Liver (tissue), 9 donors: ENCODE results near the gene ADIG. TPM values are rescaled to one million over a fixed set of nuclear protein-coding genes. Genes with fewer than 3 reads are reported as not detected.

ENCODE experiments used
- DNase-seq: peaks from one replicate; pipeline ENCODE4 v3.0.0-alpha.2; 2017; ENCODE audit warnings: low spot score
- H3K27ac ChIP-seq, 2 donors: one replicate each; pipeline ENCODE4 v1.7.0; 2013; ENCODE audit warnings: inconsistent platforms in 2 of 2, low read length in 2 of 2, control low read depth in 1 of 2, low read depth in 1 of 2, mild to moderate bottlenecking in 1 of 2
- H3K27me3 ChIP-seq, 4 donors: one replicate each; pipeline versions ENCODE4 v1.6.1 to v1.7.0; 2013; ENCODE audit warnings: low read length in 3 of 4, inconsistent platforms in 1 of 4, mild to moderate bottlenecking in 1 of 4, moderate library complexity in 1 of 4; ENCODE audit not compliant: control insufficient read depth in 4 of 4, insufficient read depth in 4 of 4
- H3K36me3 ChIP-seq, 4 donors: one replicate each; pipeline versions ENCODE4 v1.6.1 to v1.7.0; 2013; ENCODE audit warnings: low read length in 3 of 4, mild to moderate bottlenecking in 3 of 4, low read depth in 1 of 4, moderate library complexity in 1 of 4; ENCODE audit not compliant: control insufficient read depth in 4 of 4, insufficient read depth in 3 of 4
- H3K4me1 ChIP-seq, 4 donors: one replicate each; pipeline versions ENCODE4 v1.6.1 to v1.7.0; 2013; ENCODE audit warnings: low read length in 3 of 4, mild to moderate bottlenecking in 3 of 4, moderate library complexity in 1 of 4; ENCODE audit not compliant: control insufficient read depth in 4 of 4, insufficient read depth in 4 of 4
- H3K4me3 ChIP-seq, 3 donors: one replicate each; pipeline versions ENCODE4 v1.6.1 to v1.7.0; 2013; ENCODE audit warnings: low read length in 3 of 3, control low read depth in 1 of 3, low read depth in 1 of 3, mild to moderate bottlenecking in 1 of 3
- H3K9ac ChIP-seq, 2 donors: one replicate each; pipeline ENCODE4 v1.7.0; 2013; ENCODE audit warnings: low read length in 2 of 2, mild to moderate bottlenecking in 2 of 2, moderate library complexity in 2 of 2, control low read depth in 1 of 2, low read depth in 1 of 2
- H3K9me3 ChIP-seq, 4 donors: one replicate each; pipeline versions ENCODE4 v1.6.1 to v1.7.0; 2013; ENCODE audit warnings: low read length in 3 of 4; ENCODE audit not compliant: control insufficient read depth in 4 of 4
- CTCF ChIP-seq: fragments of 150-350 bp; IDR thresholded peaks from 2 replicates; pipeline ENCODE4 v1.5.1; 2017; ENCODE audit warnings: improper control_type of control experiment, low read depth, low read length; ENCODE audit not compliant: missing input control
- EGR1 ChIP-seq, 2 donors: IDR thresholded peaks; 2 replicates each; pipeline ENCODE4 v1.6.1; 2016 to 2018; ENCODE audit warnings: antibody characterized with exemption in 2 of 2, low read depth in 2 of 2
- FOXA1 ChIP-seq: IDR thresholded peaks from 2 replicates; pipeline ENCODE4 v1.6.1; 2016; ENCODE audit warnings: antibody characterized with exemption
- GABPA ChIP-seq, 2 donors: IDR thresholded peaks in 1 of 2; conservative IDR thresholded peaks in 1 of 2; 2 replicates each; pipeline ENCODE4 v1.6.1; 2016; ENCODE audit warnings: antibody characterized with exemption in 2 of 2, mild to moderate bottlenecking in 1 of 2, moderate library complexity in 1 of 2
- HNF4A ChIP-seq, 2 donors: conservative IDR thresholded peaks; 2 replicates each; pipeline ENCODE4 v1.6.1; 2016; ENCODE audit warnings: antibody characterized with exemption in 2 of 2, mild to moderate bottlenecking in 2 of 2
- MAX ChIP-seq: IDR thresholded peaks from 2 replicates; pipeline ENCODE4 v1.6.1; 2016; ENCODE audit warnings: antibody characterized with exemption
- NR2F2 ChIP-seq: IDR thresholded peaks from 2 replicates; pipeline ENCODE4 v1.6.1; 2016; ENCODE audit warnings: antibody characterized with exemption
- RAD21 ChIP-seq, 2 donors: IDR thresholded peaks; 2 replicates each; pipeline ENCODE4 v1.6.1; 2016; ENCODE audit warnings: antibody characterized with exemption in 2 of 2, mild to moderate bottlenecking in 2 of 2
- REST ChIP-seq: IDR thresholded peaks from 2 replicates; pipeline ENCODE4 v1.6.1; 2016; ENCODE audit warnings: antibody characterized with exemption, mild to moderate bottlenecking
- TAF1 ChIP-seq: conservative IDR thresholded peaks from 2 replicates; pipeline ENCODE4 v1.6.1; 2016; ENCODE audit warnings: antibody characterized with exemption, mild to moderate bottlenecking
- YY1 ChIP-seq: IDR thresholded peaks from 2 replicates; pipeline ENCODE4 v1.6.1; 2016; ENCODE audit warnings: antibody characterized with exemption, mild to moderate bottlenecking
- ZBTB33 ChIP-seq: IDR thresholded peaks from 2 replicates; pipeline ENCODE4 v1.6.1; 2016; ENCODE audit warnings: antibody characterized with exemption
- WGBS: extraction: QIAGEN DNeasy Blood & Tissue Kit; methylation state at CpG from one replicate; pipeline ENCODE4 v1.1.7; 2013; 5-methylcytosine and 5-hydroxymethylcytosine counted together
- polyA plus RNA-seq, 2 donors: library from polyadenylated mRNA; stranded (reverse) in 1 of 2; unstranded in 1 of 2; fragments of 200-250 nt in 1 of 2; fragments of >200 nt in 1 of 2; fragmentation: Nextera tagmentation in 1 of 2; extraction: Ambion mirVana in 1 of 2; gene quantifications; one replicate each; pipeline versions ENCODE4 v1.2.1 to v1.2.3, GENCODE V29; 2013 to 2015
- total RNA-seq, 2 donors: library from RNA; depleted of rRNA; stranded (reverse); fragments of >200 nt; gene quantifications; one replicate each; pipeline ENCODE4 v1.2.3, GENCODE V29; 2014
- donor health status: healthy.
- donor health status: healthy.
- donor health status: healthy.
- donor health status: healthy.
- donor health status: healthy.

The ADIG gene
- total and polyA plus RNA-seq, 4 donors = not detected

- TF ChIP-seq CTCF = no peak
- no peak for TF ChIP-seq HNF4A (conservative IDR thresholded peaks at IDR 0.05)
- TF ChIP-seq GABPA (IDR thresholded peaks at IDR 0.05 in 1 of 2, conservative IDR thresholded peaks at IDR 0.05 in 1 of 2) = no peak
- no peak for TF ChIP-seq YY1
- TF ChIP-seq NR2F2 = no peak
These were observed 31.9 kb downstream of the ADIG start (continued) for GRCh38 chr20:38612751-38613515.

- no peaks in the 10 kb centered on the region for H3K36me3 ChIP-seq
- TF ChIP-seq TAF1 (no peak), CTCF (no peak), ZBTB33 (no peak), MAX (no peak), RAD21 (IDR thresholded peaks at IDR 0.05) (no peak), FOXA1 (no peak), REST (no peak), EGR1 (IDR thresholded peaks at IDR 0.05; ENCODE audit: low read depth in 2 of 2) (no peak)
These were observed 34.3 kb downstream of the ADIG start for GRCh38 chr20:38615283-38615682.

More at GRCh38 chr20:38615283-38615682, 34.3 kb downstream of the ADIG start:
- H3K9me3 ChIP-seq = no peaks in the 10 kb centered on the region
- no peak overlapping the region for H3K4me3 ChIP-seq
- H3K27me3 ChIP-seq = no peaks in the 10 kb centered on the region
- H3K9ac ChIP-seq = no peak overlapping the region
- H3K27ac ChIP-seq = no peak overlapping the region
- 87% methylated on average over 15 of the region's 15 CpGs for WGBS
- DNase-seq = no peak
- no peaks in the 10 kb centered on the region for H3K4me1 ChIP-seq
